Frontal cortex (tissue), 4 donors: ENCODE measurements around the gene ELMOD2. TPM values are rescaled to one million over a fixed set of nuclear protein-coding genes. Genes with fewer than 3 reads are reported as not detected.

Source experiments
- DNase-seq, 2 donors: peaks; one replicate each; pipeline ENCODE4 v3.0.0; 2012; ENCODE audit warnings: low spot score in 2 of 2
- FAIRE-seq: peaks from 2 replicates; lab custom pipeline; 2012; peaks lifted over from hg19 to GRCh38; lab: Jason Lieb, UNC
- small RNA-seq: library from RNA; depleted of rRNA; stranded (forward); fragments of <200 nt; gene quantifications from one replicate; pipeline ENCODE3, GENCODE V24; 2014
- total RNA-seq: library from RNA; depleted of rRNA; stranded (reverse); fragments of >200 nt; gene quantifications from one replicate; pipeline ENCODE4 v1.2.3, GENCODE V29; 2014
- donor health status: control.
- donor health status: control.
- donor health status: control.

Gene ELMOD2
- total RNA-seq, 1 donor from 2014 or later, result 45.2 TPM

GRCh38 chr4:140575489-140575888, 51.5 kb downstream of the ELMOD2 start:
- FAIRE-seq (no peak), DNase-seq (no peak)

- DNase-seq, result no peak
- no peak for FAIRE-seq
Observed at GRCh38 chr4:140579278-140579677, 55.3 kb downstream of the ELMOD2 start.

GRCh38 chr4:140581078-140581477, 57.1 kb downstream of the ELMOD2 start:
- no peak for DNase-seq
- FAIRE-seq, result no peak

- FAIRE-seq, result no peak
Observed at GRCh38 chr4:140584439-140584838, 60.5 kb downstream of the ELMOD2 start.

GRCh38 chr4:140595065-140595464, 71.1 kb downstream of the ELMOD2 start:
- FAIRE-seq (no peak), DNase-seq (no peak)

More at GRCh38 chr4:140584439-140584838, 60.5 kb downstream of the ELMOD2 start:
- DNase-seq, result no peak

GRCh38 chr4:140600408-140600807, 76.4 kb downstream of the ELMOD2 start:
- DNase-seq (no peak), FAIRE-seq (no peak)

GRCh38 chr4:140602714-140603113, 78.7 kb downstream of the ELMOD2 start:
- FAIRE-seq (no peak), DNase-seq (no peak)

- FAIRE-seq, result no peak
Observed at GRCh38 chr4:140603286-140603685, 79.3 kb downstream of the ELMOD2 start.

More at GRCh38 chr4:140603286-140603685, 79.3 kb downstream of the ELMOD2 start:
- no peak for DNase-seq

Small RNA genes within 50 kb of the gene (small RNA-seq; reads per million reads assigned to genes)
- not detected for gene AC108019.1
- gene RN7SL152P, result not detected

Other genes starting within 250 kb of the ELMOD2 start
- 104 TPM for gene SCOC, start 150.5 kb upstream of the ELMOD2 start, total RNA-seq
- gene CLGN, start 96.5 kb upstream of the ELMOD2 start, total RNA-seq, result 4.5 TPM
- not detected for gene MGAT4D, start 25.9 kb upstream of the ELMOD2 start, total RNA-seq
- gene UCP1, start 44.8 kb downstream of the ELMOD2 start, total RNA-seq, result 0.41 TPM
- 68.1 TPM for gene TBC1D9, start 232.2 kb downstream of the ELMOD2 start, total RNA-seq